GM12878 (cell line): ENCODE results near the gene DNAJB8. TPM values are rescaled to one million over a fixed set of nuclear protein-coding genes. Genes with fewer than 3 reads are reported as not detected.

Experiments used
- ATAC-seq: fragments of 200-7000 bp; cut with Tn5 transposase; 3 replicates; pipeline ENCODE4 v1.9.1; 2020; ENCODE audit warnings: mild to moderate bottlenecking, moderate library complexity
- BruUV-seq: library from RNA; stranded (reverse); fragments of 400-500 nt; replicated peaks from 2 replicates; lab custom pipeline; 2021; lab: Mats Ljungman, UMichigan
- CTCF ChIA-PET: fragments of 300-600 bp; sonication (Branson Sonifier 250); formaldehyde crosslinking; extraction: SDS; loops from one replicate; lab custom pipeline; 2021; ENCODE audit warnings: inconsistent platforms; lab: Yijun Ruan, JAX
- POLR2A ChIA-PET: fragments of 350-600 bp; formaldehyde crosslinking; extraction: SDS; loops from one replicate; lab custom pipeline; 2021; ENCODE audit warnings: inconsistent platforms; lab: Charles Lee
- RAD21 ChIA-PET: fragments of 300-600 bp; sonication (Branson Sonifier 250); formaldehyde crosslinking; loops from one replicate; lab custom pipeline; 2023; ENCODE audit warnings: antibody characterized with exemption; ENCODE audit not compliant: unreplicated experiment; lab: Charles Lee
- SMC1A ChIA-PET: fragments of 300-600 bp; sonication (Branson Sonifier 250); formaldehyde crosslinking; loops from one replicate; lab custom pipeline; 2023; ENCODE audit not compliant: unreplicated experiment, uncharacterized antibody; lab: Charles Lee
- DNase-seq: peaks from one replicate; pipeline ENCODE4 v3.0.0-alpha.2; 2011; ENCODE audit warnings: low read depth, low spot score
- FAIRE-seq: peaks from 3 replicates; lab custom pipeline; 2011; peaks lifted over from hg19 to GRCh38; lab: Jason Lieb, UNC
- H2AFZ ChIP-seq: 2 replicates; pipeline ENCODE4 v1.6.0; 2011; ENCODE audit warnings: low read depth, low read length, control low read depth; ENCODE audit not compliant: control insufficient read depth
- H3K27ac ChIP-seq: 2 replicates; pipeline ENCODE4 v1.5.1; 2011; ENCODE audit warnings: control low read depth; ENCODE audit not compliant: control insufficient read depth, insufficient read depth
- H3K27me3 ChIP-seq, 2 experiments: replicated peaks in 1 of 2; 2 replicates each; pipeline versions ENCODE4 v1.6.0 to v1.6.1; 2011; ENCODE audit warnings: low read length in 1 of 2; ENCODE audit not compliant: control insufficient read depth in 2 of 2, insufficient read depth in 2 of 2
- H3K36me3 ChIP-seq, 2 experiments: 2 replicates each; pipeline ENCODE4 v1.5.1; 2011; ENCODE audit warnings: low read length in 1 of 2; ENCODE audit not compliant: control insufficient read depth in 2 of 2, insufficient read depth in 2 of 2
- H3K4me1 ChIP-seq: 2 replicates; pipeline ENCODE4 v1.6.1; 2011; ENCODE audit warnings: mild to moderate bottlenecking, low read length, moderate library complexity, mixed read lengths; ENCODE audit not compliant: control insufficient read depth, insufficient read depth
- H3K4me2 ChIP-seq: 2 replicates; pipeline ENCODE4 v1.6.0; 2011; ENCODE audit warnings: control low read depth; ENCODE audit not compliant: control insufficient read depth, insufficient read depth
- H3K4me3 ChIP-seq: fragments of 200-600 bp; sonication (generic); 2 replicates; pipeline ENCODE4 v1.5.1; 2016
- H3K79me2 ChIP-seq: 2 replicates; pipeline ENCODE4 v1.6.0; 2011; ENCODE audit warnings: low read length; ENCODE audit not compliant: control insufficient read depth, insufficient read depth
- H3K9ac ChIP-seq: 2 replicates; pipeline ENCODE4 v1.8.0; 2011; ENCODE audit warnings: low read length, control low read depth, mixed read lengths; ENCODE audit not compliant: control insufficient read depth, insufficient read depth
- H3K9me3 ChIP-seq: replicated peaks from 3 replicates; pipeline ENCODE4 v1.5.1; 2011; ENCODE audit warnings: mild to moderate bottlenecking, low read length; ENCODE audit not compliant: control insufficient read depth, insufficient read depth
- H4K20me1 ChIP-seq: 2 replicates; pipeline ENCODE4 v1.6.0; 2011; ENCODE audit not compliant: control insufficient read depth, insufficient read depth
- ASH2L ChIP-seq: fragments of 300-600, 200-600 bp; sonication (generic); IDR thresholded peaks from 2 replicates; pipeline ENCODE4 v1.6.1; 2017; ENCODE audit warnings: low read depth, mild to moderate bottlenecking, borderline replicate concordance
- BHLHE40 ChIP-seq, 2 experiments: fragments of 450-650 bp in 1 of 2; IDR thresholded peaks; 2 replicates each; pipeline ENCODE4 v1.6.1; 2011 to 2017; ENCODE audit warnings: low read depth in 2 of 2, borderline replicate concordance in 1 of 2, improper control_type of control experiment in 1 of 2, low read length in 1 of 2, mild to moderate bottlenecking in 1 of 2
- HCFC1 ChIP-seq: fragments of 150-350 bp; IDR thresholded peaks from 2 replicates; pipeline ENCODE4 v1.6.1; 2014; ENCODE audit warnings: low read length
- HDAC2 ChIP-seq: fragments of 200-600 bp; sonication (generic); IDR thresholded peaks from 2 replicates; pipeline ENCODE4 v1.6.1; 2017
- MTA2 ChIP-seq: fragments of 450-650 bp; IDR thresholded peaks from 2 replicates; pipeline ENCODE4 v1.6.1; 2016; ENCODE audit warnings: low read depth, mild to moderate bottlenecking, moderate library complexity
- NFIC ChIP-seq: IDR thresholded peaks from 2 replicates; pipeline ENCODE4 v1.6.1; 2012; ENCODE audit warnings: low read depth, mild to moderate bottlenecking, inconsistent platforms, low read length, moderate library complexity
- POLR2AphosphoS5 ChIP-seq: IDR thresholded peaks from 2 replicates; pipeline ENCODE4 v1.6.1; 2011; ENCODE audit warnings: mild to moderate bottlenecking, low read length, inconsistent platforms
- RELA ChIP-seq: fragments of 450-650 bp; IDR thresholded peaks from 2 replicates; pipeline ENCODE4 v1.8.0; 2014; ENCODE audit warnings: borderline replicate concordance; ENCODE audit not compliant: partially characterized antibody
- RUNX3 ChIP-seq: IDR thresholded peaks from 2 replicates; pipeline ENCODE4 v1.6.1; 2012; ENCODE audit warnings: low read length, inconsistent platforms
- SKIL ChIP-seq: fragments of 450-650 bp; IDR thresholded peaks from 2 replicates; pipeline ENCODE4 v1.6.1; 2017; ENCODE audit warnings: mild to moderate bottlenecking, low read depth, inconsistent platforms; ENCODE audit not compliant: poor library complexity, severe bottlenecking
- TARDBP ChIP-seq: IDR thresholded peaks from 2 replicates; pipeline ENCODE4 v1.6.1; 2016; ENCODE audit warnings: borderline replicate concordance
- WGBS: methylation state at CpG from one replicate; pipeline ENCODE4 v1.1.6; 2016; ENCODE audit warnings: low lambda C conversion rate; ENCODE audit not compliant: insufficient replicate concordance, insufficient coverage; ENCODE audit errors: missing lambda C conversion rate; 5-methylcytosine and 5-hydroxymethylcytosine counted together
- in situ Hi-C: fragments of 300-500 bp; cut with MboI; formaldehyde crosslinking; loops from 9 replicates; pipeline ENCODE4 v1.14.3; 2018; ENCODE audit warnings: mixed read lengths
- intact Hi-C: fragments of 100-400 bp; cut with micrococcal nuclease; formaldehyde crosslinking; loops from one replicate; pipeline ENCODE4 v1.14.2; 2022; ENCODE audit not compliant: unreplicated experiment
- polyA plus RNA-seq, 11 experiments: library from polyadenylated mRNA; depleted of rRNA in 4 of 11; unstranded in 6 of 11; stranded (reverse) in 5 of 11; fragments of >200 nt; fragmentation: Nextera tagmentation in 4 of 11; fragmentation: Illumina TruSeq in 1 of 11; extraction: Ambion mirVana in 4 of 11; extraction: Trizol in 1 of 11; gene quantifications; 1 replicate in 1 of 11; 2 replicates in 10 of 11; pipeline versions ENCODE4 v1.2.1 to v1.2.3, GENCODE V29; 2011 to 2016; ENCODE audit warnings: inconsistent platforms in 2 of 11, missing spikeins in 2 of 11, low read depth in 1 of 11
- total RNA-seq, 4 experiments: library from RNA; depleted of rRNA in 3 of 4; stranded (reverse); fragments of >200 nt in 3 of 4; fragmentation: Illumina TruSeq in 1 of 4; extraction: Trizol in 1 of 4; gene quantifications; 2 replicates each; pipeline versions ENCODE4 v1.2.1 to v1.2.3, GENCODE V29; 2013 to 2021
- TF ChIP-seq, protein P1 (sequence below), 3 experiments: IDR thresholded peaks in 2 of 3; conservative IDR thresholded peaks in 1 of 3; 2 replicates each; pipeline ENCODE4 v1.5.1; 2011; ENCODE audit warnings: low read depth in 3 of 3, low read length in 3 of 3, mild to moderate bottlenecking in 3 of 3, control low read depth in 2 of 3, moderate library complexity in 2 of 3, inconsistent platforms in 1 of 3, mixed read lengths in 1 of 3; ENCODE audit not compliant: control insufficient read depth in 2 of 3, insufficient read depth in 1 of 3; ENCODE audit errors: extremely low read depth in 1 of 3

DNAJB8 gene
- total and polyA plus RNA-seq, 10 of the 15 experiments (the other 5 are each of a cell fraction or from before 2014, with no cell fraction given): not detected

GRCh38 chr3:128421966-128422365 lies 44.7 kb downstream of the DNAJB8 start:
- RAD21 ChIA-PET: no interaction called here
- H3K4me2 ChIP-seq: no peak overlapping the region
- H3K79me2 ChIP-seq: no peaks in the 10 kb centered on the region
- no peak overlapping the region for H3K9ac ChIP-seq
- no peak overlapping the region for H3K27ac ChIP-seq
- in situ Hi-C loops: loop anchor here (5.0 kb wide), 1 partner anchor 185 kb away; no protein-coding TSS in a partner anchor
- no peaks in the 10 kb centered on the region for H3K9me3 ChIP-seq
- no TSS peak for BruUV-seq
- no peak for DNase-seq
- 49% methylated on average over 7 of the region's 7 CpGs for WGBS
- TF ChIP-seq TARDBP: no peak
- no peak for TF ChIP-seq POLR2AphosphoS5
- no peak for TF ChIP-seq NFIC
- TF ChIP-seq, all 136 proteins: peak for 0
- Histone ChIP-seq H3K4me3 (no peak overlapping the region), H3K27me3 (no peaks in the 10 kb centered on the region), H4K20me1 (no peaks in the 10 kb centered on the region), H3K36me3 (no peaks in the 10 kb centered on the region), H3K4me1 (no peaks in the 10 kb centered on the region), H2AFZ (no peak overlapping the region)
- ChIA-PET POLR2A (no interaction called here), SMC1A (interaction anchor here (1.4 kb wide), 1 partner anchor 327 kb away, joined by 4 read pairs; no protein-coding TSS in a partner anchor), CTCF (no interaction called here)
- FAIRE-seq (no peak), ATAC-seq (no peak)
- intact Hi-C loops: no loop called here

- H3K36me3 ChIP-seq: no peaks in the 10 kb centered on the region
- DNase-seq (no peak), ATAC-seq (no peak), FAIRE-seq (no peak)
- H3K4me2 ChIP-seq: no peak overlapping the region
- BruUV-seq: no TSS peak
- intact Hi-C loops (no loop called here), in situ Hi-C loops (loop anchor here (5.0 kb wide), 1 partner anchor 186 kb away; no protein-coding TSS in a partner anchor)
- H3K79me2 ChIP-seq: no peaks in the 10 kb centered on the region
- H3K4me1 ChIP-seq: no peaks in the 10 kb centered on the region
- ChIA-PET SMC1A (interaction anchor here (1.4 kb wide), 1 partner anchor 326 kb away, joined by 4 read pairs; no protein-coding TSS in a partner anchor), RAD21 (no interaction called here), CTCF (no interaction called here), POLR2A (no interaction called here)
- no peak overlapping the region for H3K9ac ChIP-seq
- H2AFZ ChIP-seq: no peak overlapping the region
- H3K27ac ChIP-seq: no peak overlapping the region
- no peaks in the 10 kb centered on the region for H4K20me1 ChIP-seq
- 33% methylated on average over 11 of the region's 11 CpGs for WGBS
- no peaks in the 10 kb centered on the region for H3K27me3 ChIP-seq
- TF ChIP-seq BHLHE40 (IDR thresholded peaks at IDR 0.05; ENCODE audit: borderline replicate concordance in 1 of 2, low read depth in 2 of 2, low read length in 1 of 2): no peak
- no peak for TF ChIP-seq SKIL
- TF ChIP-seq ASH2L: no peak
- TF ChIP-seq HDAC2: no peak
- no peak for TF ChIP-seq HCFC1
- no peak for TF ChIP-seq MTA2
- TF ChIP-seq, protein P1, sequence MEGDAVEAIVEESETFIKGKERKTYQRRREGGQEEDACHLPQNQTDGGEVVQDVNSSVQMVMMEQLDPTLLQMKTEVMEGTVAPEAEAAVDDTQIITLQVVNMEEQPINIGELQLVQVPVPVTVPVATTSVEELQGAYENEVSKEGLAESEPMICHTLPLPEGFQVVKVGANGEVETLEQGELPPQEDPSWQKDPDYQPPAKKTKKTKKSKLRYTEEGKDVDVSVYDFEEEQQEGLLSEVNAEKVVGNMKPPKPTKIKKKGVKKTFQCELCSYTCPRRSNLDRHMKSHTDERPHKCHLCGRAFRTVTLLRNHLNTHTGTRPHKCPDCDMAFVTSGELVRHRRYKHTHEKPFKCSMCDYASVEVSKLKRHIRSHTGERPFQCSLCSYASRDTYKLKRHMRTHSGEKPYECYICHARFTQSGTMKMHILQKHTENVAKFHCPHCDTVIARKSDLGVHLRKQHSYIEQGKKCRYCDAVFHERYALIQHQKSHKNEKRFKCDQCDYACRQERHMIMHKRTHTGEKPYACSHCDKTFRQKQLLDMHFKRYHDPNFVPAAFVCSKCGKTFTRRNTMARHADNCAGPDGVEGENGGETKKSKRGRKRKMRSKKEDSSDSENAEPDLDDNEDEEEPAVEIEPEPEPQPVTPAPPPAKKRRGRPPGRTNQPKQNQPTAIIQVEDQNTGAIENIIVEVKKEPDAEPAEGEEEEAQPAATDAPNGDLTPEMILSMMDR (IDR thresholded peaks at IDR 0.05 in 2 of 3, conservative IDR thresholded peaks at IDR 0.05 in 1 of 3; ENCODE audit: control insufficient read depth in 2 of 3, extremely low read depth in 1 of 3, insufficient read depth in 1 of 3, low read depth in 3 of 3, low read length in 3 of 3): no peak
- no peak for TF ChIP-seq RELA
- no peak for TF ChIP-seq RUNX3
- no peaks in the 10 kb centered on the region for H3K9me3 ChIP-seq
- no peak overlapping the region for H3K4me3 ChIP-seq
These were observed 45.3 kb downstream of the DNAJB8 start for GRCh38 chr3:128421439-128421836.
